GM21526 (cell line): ENCODE results near the gene IL7R.
A peak's percentile ranks its signal among the peaks of the same experiment; 100 is the strongest.

Experiments used
- ATAC-seq: cut with Tn5 transposase; IDR thresholded peaks from one replicate; pipeline ENCODE4 v1.9.1; 2021; ENCODE audit warnings: moderate library complexity; ENCODE audit not compliant: unreplicated experiment, low FRiP score

Gene IL7R

GRCh38 chr5:35900972-35901695, 44.4 kb downstream of the IL7R start:
- no peak for ATAC-seq

- peak; percentile 64 for ATAC-seq
These were observed 45.5 kb downstream of the IL7R start for GRCh38 chr5:35902046-35902672.

- ATAC-seq, result no peak
These were observed 47.0 kb downstream of the IL7R start for GRCh38 chr5:35903631-35904203.

- peak; percentile 80 for ATAC-seq
These were observed 47.9 kb downstream of the IL7R start for GRCh38 chr5:35904443-35905132.

DNA sequence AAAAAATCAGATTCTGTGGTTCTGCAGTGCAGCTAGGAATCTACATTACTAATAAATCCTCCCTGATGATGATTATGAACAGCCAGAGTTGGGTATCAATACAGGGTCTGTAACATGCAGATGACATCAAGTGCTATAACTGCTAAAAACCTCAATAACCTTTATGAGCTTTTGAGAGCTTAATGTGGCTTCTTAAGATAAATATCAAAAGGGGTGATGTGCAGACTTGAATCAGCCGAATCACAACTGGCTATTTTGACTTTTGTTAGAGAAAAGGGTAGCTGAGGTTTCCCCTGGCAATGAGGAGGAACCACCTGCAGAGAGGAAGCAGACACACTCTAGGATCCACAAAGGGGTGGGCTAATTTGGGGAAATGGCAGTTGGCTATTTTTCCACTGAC, 51.5 kb downstream of the IL7R start:
- no peak for ATAC-seq

DNA sequence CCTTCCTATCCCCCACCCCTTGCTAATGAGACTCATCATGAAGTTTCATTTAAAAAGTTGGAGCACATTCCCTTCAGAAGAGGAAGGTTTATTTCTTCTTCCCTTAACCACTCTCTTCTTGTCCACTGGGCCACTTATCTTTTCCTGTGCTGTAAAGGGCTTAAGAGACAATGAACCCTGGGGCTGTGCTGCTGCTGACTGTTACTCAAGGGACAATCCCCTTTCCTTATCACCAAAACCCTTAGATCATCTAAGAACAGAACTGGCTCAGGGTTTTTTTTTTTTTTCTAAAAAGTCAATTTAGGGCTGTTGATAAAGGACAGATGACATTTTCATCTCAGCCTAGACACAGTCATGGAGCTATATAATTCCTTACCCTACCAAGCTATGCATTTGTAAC, 52.1 kb downstream of the IL7R start:
- no peak for ATAC-seq

- no peak for ATAC-seq
These were observed 62.5 kb downstream of the IL7R start for GRCh38 chr5:35919191-35919590.

DNA sequence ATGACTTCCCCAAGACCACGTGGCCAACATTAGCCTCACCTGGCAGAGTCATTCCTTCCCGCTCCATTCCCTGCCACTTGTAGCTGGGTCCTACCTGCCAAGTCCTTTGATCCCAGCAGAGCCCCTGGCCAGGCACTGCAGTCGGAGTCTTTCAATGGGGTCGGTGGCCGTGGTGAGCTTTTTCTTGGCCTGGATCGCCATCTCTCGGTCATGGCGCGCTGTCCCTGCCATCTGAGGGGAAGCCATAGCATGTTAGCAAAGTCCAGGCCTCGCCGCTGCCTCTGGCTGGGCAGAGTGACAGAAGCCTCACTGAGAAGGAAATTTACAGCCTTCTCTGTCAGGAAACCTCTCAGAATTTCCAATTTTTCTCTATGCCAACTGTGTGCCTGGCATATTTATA, 64.2 kb downstream of the IL7R start:
- no peak for ATAC-seq

DNA sequence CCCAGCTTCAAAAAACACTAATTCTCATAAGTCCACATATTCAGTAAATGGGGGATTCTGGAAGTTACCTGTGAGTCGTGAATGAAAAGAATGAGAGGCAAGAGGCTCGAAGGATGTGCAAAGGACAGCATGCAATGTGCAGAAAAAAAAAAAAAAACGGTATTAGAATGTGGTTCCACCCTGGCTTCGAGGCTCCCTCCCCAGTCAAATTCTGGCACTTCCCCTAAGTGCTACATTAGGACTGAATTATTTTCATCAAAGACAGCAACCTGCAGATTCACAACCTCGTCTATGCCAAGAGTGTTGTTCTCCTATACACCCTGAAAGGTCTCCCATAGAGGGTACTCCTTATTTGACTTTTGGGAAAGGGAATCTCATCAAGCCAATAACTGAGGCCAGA, 65.2 kb downstream of the IL7R start:
- no peak for ATAC-seq

DNA sequence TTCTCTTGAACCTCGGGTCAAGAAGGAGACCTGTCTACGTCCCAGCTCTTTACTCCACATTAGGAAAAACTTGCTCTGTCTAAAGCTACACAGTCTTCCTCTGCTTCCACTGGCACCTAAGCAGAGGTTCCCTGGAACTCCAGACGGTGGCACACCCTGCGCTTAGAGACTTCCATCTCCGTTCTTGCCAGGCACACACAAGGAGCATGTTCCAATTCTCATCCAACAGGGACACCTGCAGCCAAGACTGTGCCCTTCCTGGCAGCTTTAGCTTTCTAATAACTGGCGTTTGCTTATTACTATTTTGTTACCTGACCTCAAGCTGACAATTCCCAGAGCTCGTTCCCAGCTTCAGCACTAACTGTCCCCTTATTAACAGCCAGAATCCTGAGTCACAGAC, 65.8 kb downstream of the IL7R start:
- no peak for ATAC-seq

- no peak for ATAC-seq
These were observed 67.6 kb downstream of the IL7R start for GRCh38 chr5:35924122-35924949.

DNA sequence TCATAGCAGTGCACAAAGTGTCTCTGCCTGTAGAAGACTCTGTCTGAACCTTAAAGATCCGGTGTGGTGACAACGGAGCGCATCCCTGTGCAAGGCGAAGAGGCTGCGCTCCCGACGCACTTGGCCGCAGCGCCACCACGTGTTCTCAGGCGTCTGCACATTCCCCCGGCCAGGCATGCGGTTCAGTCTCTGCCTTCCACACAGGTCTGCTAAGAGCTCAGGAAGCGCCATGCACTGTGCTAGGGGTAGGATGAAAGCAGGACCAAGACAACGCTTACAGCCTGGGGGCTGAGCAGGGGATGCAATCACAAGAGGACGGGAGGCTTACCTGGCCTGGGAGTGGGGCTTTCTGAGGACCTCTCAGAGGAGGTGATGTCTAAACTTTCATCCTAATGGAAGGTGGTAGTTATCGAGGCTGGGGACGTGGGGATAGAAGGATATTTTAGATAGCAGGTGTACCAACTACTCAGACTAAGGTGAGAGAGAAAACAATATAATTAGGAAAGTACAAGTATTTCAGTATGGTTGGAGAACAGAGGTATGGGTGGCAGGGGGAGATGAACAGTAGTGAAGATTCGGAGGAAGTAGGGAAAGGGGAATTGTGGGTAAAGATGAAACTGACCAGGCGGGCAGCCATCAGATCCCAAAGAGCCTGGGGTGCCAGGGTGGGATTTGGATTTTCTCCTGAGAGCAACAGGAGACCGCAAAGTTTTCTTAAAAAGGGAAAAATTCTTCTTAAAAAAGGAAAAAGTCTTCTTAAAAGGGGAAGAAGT, 68.4 kb downstream of the IL7R start:
- ATAC-seq, result peak; percentile 78

GRCh38 chr5:35926389-35927051, 69.8 kb downstream of the IL7R start:
- peak; percentile 57 for ATAC-seq
